ENCODE results near the gene SPINK7. TPM values are rescaled to one million over a fixed set of nuclear protein-coding genes. Genes with fewer than 3 reads are reported as not detected.
"Not testable (repeated sequence)": the region's sequence is repeated elsewhere in the genome, so short reads cannot be mapped to it uniquely, and the experiment has no call there.

SPINK7 gene
- polyA plus RNA-seq (2013, experiment 1 of 2; ENCODE audit: insufficient read length) = not detected
- not detected for polyA plus RNA-seq (2013, experiment 2 of 2; ENCODE audit: insufficient read length)

DNA sequence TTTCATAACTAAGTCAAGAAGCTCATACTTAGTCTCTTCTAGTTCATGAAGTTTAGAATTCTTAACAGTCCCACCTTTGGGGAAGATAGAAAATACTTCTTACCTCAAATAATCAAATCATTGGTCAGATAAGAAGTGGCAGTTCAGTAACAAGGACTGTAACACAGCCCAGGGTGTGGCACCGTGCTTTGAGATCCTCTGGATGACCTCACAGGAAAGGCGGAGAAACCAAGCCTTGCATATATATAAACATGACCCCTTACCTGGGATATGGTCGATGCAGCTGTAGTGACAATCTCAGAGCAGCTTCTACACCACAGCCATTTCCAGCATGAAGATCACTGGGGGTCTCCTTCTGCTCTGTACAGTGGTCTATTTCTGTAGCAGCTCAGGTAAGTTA is at the start of gene SPINK7:
Gene SPINK7 (plus strand): TSS at position 271 of the 400 bp plus-strand sequence. CDS start 61 bp downstream, at position 332.
- no peak for DNase-seq

GRCh38 chr5:148267962-148268361 is 44.3 kb upstream of the SPINK7 start:
- no peak for DNase-seq

DNA sequence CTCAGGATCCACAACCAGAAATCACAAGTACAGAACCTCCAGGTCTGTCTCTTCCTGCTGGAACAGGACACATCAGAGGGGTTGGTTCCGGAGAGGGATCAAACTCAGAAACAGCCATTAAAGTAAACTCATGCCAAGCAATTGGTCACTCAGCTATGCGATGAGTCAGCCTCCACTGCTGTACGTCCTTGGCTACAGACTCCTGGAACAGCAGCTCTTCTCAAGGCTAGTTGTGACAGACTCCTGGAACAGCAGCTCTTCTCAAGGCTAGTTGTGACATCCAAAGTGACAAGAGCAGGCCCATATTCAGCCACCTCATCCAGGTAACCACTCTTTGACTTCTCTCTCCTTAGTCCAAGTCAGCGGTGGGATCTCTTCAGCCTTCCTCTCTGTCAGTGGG is 43.7 kb upstream of the SPINK7 start, which contains the start of gene SPINK13:
Gene SPINK13 (plus strand): TSS at position 229 of the 400 bp plus-strand sequence. CDS start 1,279 bp downstream, outside the sequence.
- DNase-seq = peak; percentile 1

DNA sequence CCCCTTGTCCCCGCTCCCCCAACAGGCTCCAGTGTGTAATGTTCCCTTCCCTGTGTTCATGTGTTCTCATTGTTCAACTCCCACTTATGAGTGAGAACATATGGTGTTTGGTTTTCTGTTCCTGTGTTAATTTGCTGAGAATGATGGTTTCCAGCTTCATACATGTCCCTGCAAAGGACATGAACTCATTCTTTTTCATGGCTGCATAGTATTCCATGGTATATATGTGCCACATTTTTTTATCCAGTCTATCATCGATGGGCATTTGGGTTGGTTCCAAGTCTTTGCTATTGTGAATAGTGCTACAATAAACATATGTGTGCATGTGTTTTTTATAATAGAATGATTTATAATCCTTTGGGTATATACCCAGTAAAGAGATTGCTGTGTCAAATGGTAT is 37.1 kb upstream of the SPINK7 start:
- DNase-seq = not testable (repeated sequence)

GRCh38 chr5:148280893-148281292 is 31.3 kb upstream of the SPINK7 start:
- DNase-seq = not testable (repeated sequence)

DNA sequence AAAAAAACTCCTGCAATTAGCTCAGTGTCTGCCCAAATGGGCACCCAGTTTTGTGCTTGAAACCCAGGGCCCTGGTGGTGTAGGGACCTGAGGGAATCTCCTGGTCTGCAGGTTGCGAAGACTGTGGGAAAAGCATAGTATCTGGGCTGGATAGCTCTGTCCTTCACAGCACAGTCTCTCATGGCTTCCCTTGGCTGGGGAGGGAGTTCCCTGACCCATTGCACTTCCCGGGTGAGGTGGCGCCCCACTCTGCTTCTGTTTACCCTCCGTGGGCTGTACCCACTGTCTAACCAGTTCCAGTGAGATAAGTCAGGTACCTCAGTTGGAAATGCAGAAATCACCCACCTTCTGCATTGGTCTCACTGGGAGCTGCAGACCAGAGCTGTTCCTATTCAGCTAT is 30.9 kb upstream of the SPINK7 start:
- not testable (repeated sequence) for DNase-seq

DNA sequence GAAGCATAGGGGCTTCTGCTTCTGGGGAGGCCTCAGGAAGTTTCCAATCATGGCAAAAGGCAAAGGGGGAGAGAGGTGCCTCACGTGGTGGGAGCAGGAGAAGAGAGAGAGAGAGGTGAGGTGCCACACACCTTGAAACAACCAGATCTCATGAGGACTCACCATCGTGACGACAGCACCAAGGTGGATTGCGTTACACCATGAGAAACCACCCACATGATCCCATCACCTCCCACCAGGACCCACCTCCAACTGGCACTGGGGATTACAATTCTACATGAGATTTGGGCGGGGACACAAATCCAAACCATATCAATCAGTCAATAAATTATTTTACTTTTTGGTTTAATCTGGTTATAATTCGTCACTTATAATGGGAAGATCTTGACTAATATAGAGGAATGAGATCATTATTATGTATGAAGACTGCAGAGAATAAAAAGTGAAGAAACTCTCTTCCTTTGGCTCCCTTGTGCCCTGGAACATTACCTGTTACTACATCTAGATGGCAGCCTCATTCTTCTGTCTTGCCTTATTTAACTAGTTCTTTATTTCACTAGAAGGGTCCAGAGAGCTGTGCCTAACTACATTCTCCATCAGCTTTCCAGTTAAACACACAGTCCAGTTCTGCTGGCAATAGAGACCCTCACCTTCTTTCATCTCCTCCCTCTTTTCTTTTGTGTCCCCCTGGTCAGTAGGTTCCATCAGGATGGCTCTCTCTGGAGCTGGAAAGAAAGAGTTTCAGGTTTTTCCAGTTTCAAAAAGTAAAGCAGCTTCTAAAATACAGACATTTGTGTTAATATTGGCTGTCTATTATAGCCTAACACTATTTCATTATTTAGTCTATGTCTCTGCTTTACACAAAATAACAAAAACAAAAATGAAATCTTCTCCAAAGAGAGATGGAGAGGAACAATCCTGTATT is 21.7 kb upstream of the SPINK7 start:
- DNase-seq = peak; percentile 6

DNA sequence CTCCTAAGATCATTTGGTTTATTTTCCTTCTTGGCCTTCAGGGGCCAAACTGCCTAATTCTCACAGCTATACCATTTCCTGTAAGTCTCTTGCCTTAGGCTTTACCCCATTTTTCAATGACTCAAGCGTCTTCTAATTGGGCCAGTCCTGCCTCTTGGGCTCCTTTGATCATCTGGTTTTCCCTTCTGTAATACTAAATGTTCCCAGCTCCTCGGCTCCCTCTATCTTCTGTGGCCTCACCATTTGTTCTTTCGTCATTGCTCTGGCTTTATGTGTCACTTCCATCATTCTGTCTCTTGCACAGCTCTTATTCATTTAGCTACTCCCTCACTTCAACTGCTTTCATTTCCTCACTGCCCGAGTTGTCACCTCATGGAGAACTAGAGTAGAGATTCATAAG is 14.5 kb upstream of the SPINK7 start:
- no peak for DNase-seq

DNA sequence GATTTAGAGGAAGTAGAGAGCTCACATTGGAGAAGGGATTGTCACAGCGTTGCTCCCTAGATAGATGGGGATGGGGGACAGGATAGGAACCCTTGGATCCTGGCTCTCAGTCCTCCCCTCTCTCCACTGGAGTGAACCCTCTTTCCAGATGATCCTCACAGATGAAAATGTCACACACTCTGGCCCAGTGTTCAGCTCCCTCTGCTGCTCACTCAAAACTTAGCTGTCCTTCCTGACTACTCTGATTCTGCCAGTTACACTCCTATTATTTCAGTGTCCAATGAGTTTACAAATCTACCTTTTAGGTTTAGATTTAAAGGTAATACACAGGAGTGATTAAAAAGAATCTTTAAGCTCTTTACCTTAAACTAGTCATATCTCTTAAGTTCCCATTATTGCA is 5.8 kb upstream of the SPINK7 start:
- DNase-seq = no peak

DNA sequence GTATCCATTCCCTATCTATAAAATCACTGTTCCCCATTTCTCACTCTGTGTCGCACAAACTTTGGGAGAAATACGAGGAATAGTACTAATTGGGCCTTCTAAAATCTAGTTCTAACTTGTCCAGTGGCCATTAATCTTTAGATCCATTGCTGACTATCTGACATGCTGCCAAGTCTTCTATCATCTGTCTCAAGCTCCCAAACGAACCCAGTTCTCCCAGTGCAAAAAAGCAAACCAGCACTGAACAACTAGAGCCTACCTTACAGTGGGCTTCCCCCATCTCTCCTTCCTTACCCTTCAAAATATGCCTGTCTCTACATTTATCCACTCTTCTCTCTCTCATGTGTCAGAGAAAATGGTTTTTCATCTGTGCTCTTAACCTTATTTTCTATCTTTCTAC is 3.2 kb upstream of the SPINK7 start:
- DNase-seq = no peak

DNA sequence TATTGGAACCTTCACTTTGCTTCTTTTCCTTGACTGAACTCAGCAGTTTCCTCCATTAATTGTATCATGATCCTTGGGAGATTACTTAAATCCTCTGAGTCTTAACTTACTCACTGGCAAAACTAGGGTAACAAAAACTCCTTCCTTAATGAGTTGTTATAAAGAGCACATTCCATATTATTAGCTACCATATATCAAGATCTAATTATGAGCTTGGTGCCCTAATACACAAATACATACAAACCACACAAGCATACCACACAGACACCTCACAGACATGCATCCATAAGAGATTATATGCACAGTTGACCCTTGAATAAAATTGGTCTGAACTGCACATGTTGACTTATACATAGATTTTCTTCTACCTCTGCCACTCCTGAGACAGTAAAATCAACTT is 2.5 kb upstream of the SPINK7 start:
- no peak for DNase-seq

DNA sequence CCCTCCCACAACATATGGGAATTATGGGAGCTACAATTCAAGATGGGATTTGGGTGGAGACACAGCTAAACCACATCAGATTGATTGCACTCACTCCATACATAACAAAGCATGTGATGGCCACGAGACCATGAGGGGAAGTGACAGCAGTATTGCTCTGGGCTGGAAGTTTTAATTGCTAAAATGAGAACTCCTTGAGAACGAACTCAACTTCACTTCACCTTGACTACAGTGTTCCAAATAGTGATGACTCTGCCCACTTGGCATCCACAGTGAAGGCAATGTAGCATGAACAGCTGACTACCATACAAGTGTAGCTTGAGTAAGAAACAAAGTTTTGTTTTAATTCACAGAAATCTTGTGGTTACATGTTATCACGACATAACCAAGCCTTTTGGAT is 739 bp upstream of the SPINK7 start:
- DNase-seq = no peak

- no peak for DNase-seq
Measured at GRCh38 chr5:148314187-148314586, 2.0 kb downstream of the SPINK7 start.

GRCh38 chr5:148314731-148315130 is 2.5 kb downstream of the SPINK7 start:
- DNase-seq = no peak

DNA sequence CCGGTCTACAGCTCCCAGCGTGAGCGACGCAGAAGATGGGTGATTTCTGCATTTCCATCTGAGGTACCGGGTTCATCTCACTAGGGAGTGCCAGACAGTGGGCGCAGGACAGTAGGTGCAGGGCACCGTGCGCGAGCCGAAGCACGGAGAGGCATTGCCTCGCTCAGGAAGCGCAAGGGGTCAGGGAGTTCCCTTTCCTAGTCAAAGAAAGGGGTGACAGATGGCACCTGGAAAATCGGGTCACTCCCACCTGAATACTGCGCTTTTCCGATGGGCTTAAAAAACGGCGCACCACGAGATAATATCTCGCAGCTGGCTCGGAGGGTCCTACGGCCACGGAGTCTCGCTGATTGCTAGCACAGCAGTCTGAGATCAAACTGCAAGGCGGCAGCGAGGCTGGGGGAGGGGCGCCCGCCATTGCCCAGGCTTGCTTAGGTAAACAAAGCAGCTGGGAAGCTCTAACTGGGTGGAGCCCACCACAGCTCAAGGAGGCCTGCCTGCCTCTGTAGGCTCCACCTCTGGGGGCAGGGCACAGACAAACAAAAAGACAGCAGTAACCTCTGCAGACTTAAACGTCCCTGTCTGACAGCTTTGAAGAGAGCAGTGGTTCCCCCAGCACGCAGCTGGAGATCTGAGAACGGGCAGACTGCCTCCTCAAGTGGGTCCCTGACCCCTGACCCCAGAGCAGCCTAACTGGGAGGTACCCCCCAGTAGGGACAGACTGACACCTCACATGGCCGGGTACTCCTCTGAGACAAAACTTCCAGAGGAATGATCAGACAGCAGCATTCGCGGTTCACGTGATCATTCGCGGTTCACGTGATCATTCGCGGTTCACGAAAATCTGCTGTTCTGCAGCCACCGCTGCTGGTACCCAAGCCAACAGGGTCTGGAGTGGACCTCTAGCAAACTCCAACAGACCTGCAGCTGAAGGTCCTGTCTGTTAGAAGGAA is 8.1 kb downstream of the SPINK7 start:
- DNase-seq = not testable (repeated sequence)

- DNase-seq = no peak
Measured at GRCh38 chr5:148333262-148333849, 21.1 kb downstream of the SPINK7 start.

- DNase-seq = no peak
Measured at GRCh38 chr5:148335259-148335658, 23.0 kb downstream of the SPINK7 start, which contains the start of gene SPINK9. TSS of gene SPINK9 (plus strand) at chr5:148335559. CDS start at chr5:148335614, 55 bp downstream.

- DNase-seq = no peak
Measured at GRCh38 chr5:148336704-148337435, 24.6 kb downstream of the SPINK7 start.

DNA sequence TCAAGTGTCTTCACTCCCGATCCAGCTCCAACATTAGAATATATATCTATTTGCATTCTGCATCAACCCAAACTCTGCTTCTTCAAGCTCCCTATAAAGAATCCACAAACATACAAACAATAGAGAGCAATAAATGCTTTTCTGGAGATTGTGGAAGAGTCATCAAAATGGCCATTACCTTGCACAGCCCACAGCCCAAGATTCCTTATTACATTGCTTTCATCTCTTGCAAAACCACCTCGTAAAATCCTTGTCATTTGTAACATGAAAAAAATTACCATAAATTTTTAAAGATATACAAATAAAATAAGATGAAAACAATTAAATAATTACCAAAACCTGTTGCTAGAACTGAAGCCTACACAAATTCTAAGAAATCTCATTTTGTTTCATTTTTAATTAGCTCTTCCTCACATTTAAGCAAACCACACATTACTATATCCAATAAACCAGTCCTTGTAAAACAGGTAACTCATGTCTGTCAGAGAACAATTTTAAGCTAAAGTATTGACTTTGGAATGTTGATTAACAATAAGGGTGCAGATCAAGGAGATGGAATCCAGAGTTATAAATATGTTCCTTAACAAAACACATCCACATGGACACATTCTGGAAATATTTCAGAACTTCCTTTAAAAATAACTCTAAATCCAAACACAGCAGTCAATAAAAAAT is 30.3 kb downstream of the SPINK7 start:
- no peak for DNase-seq

- no peak for DNase-seq
Measured at GRCh38 chr5:148343046-148343407, 30.8 kb downstream of the SPINK7 start.

Measured in fibroblast of skin of scalp (primary cell).